PFSK-1 (cell line): ENCODE measurements around the gene RGS16.

Source experiments
- POLR2AphosphoS5 ChIP-seq: IDR thresholded peaks from 2 replicates; pipeline ENCODE4 v1.6.1; 2012; ENCODE audit warnings: low read depth, mild to moderate bottlenecking, control low read depth, low read length, moderate library complexity
- SIN3A ChIP-seq: IDR thresholded peaks from 2 replicates; pipeline ENCODE4 v1.6.1; 2012; ENCODE audit warnings: mild to moderate bottlenecking, low read length, moderate library complexity, borderline replicate concordance; ENCODE audit not compliant: insufficient read depth
- TAF1 ChIP-seq: IDR thresholded peaks from 2 replicates; pipeline ENCODE4 v1.6.1; 2012; ENCODE audit warnings: low read length, control low read depth, borderline replicate concordance; ENCODE audit not compliant: insufficient read depth
- TF ChIP-seq, protein P1 (sequence below), 2 experiments: IDR thresholded peaks; 2 replicates each; pipeline versions ENCODE4 v1.6.1 to v1.8.0; 2011 to 2012; ENCODE audit warnings: low read depth in 2 of 2, low read length in 2 of 2, control low read depth in 1 of 2, inconsistent platforms in 1 of 2, mild to moderate bottlenecking in 1 of 2, moderate library complexity in 1 of 2; ENCODE audit not compliant: insufficient read depth in 1 of 2

DNA sequence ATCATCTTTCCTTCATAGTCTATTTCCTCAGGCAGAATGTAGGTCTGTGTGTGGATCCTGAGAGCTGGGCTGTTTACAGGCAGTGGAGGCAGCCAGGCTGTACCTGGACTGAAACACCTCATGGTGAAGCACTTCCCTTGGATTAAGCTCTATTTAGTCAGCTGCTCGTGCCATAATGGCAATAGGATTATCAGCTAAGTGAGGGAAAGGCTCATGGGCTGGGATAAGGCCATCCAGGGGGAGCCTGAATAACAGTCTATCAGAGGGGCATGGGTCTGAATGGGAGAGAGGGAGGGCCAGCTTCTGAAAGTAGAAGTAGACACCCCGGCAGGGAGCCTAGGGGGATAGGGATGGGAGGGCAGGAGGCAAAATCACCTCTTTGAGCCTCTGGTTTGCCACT lies 23.5 kb downstream of the RGS16 start:
- TF ChIP-seq SIN3A (no peak), TAF1 (no peak), POLR2AphosphoS5 (no peak)
- TF ChIP-seq, protein P1, sequence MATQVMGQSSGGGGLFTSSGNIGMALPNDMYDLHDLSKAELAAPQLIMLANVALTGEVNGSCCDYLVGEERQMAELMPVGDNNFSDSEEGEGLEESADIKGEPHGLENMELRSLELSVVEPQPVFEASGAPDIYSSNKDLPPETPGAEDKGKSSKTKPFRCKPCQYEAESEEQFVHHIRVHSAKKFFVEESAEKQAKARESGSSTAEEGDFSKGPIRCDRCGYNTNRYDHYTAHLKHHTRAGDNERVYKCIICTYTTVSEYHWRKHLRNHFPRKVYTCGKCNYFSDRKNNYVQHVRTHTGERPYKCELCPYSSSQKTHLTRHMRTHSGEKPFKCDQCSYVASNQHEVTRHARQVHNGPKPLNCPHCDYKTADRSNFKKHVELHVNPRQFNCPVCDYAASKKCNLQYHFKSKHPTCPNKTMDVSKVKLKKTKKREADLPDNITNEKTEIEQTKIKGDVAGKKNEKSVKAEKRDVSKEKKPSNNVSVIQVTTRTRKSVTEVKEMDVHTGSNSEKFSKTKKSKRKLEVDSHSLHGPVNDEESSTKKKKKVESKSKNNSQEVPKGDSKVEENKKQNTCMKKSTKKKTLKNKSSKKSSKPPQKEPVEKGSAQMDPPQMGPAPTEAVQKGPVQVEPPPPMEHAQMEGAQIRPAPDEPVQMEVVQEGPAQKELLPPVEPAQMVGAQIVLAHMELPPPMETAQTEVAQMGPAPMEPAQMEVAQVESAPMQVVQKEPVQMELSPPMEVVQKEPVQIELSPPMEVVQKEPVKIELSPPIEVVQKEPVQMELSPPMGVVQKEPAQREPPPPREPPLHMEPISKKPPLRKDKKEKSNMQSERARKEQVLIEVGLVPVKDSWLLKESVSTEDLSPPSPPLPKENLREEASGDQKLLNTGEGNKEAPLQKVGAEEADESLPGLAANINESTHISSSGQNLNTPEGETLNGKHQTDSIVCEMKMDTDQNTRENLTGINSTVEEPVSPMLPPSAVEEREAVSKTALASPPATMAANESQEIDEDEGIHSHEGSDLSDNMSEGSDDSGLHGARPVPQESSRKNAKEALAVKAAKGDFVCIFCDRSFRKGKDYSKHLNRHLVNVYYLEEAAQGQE (IDR thresholded peaks at IDR 0.05; ENCODE audit: insufficient read depth in 1 of 2, low read depth in 2 of 2, low read length in 2 of 2) = no peak
